Trophoblast cell (in vitro differentiated cells and primary cell): Measurements from ENCODE around the gene POLE.

Experiments used
- DNase-seq, 2 donors: peaks; one replicate each; pipeline ENCODE4 v3.0.0-alpha.2; 2016
- H2AFZ ChIP-seq: 2 replicates; pipeline ENCODE4 v1.6.1; 2013; ENCODE audit warnings: low read length, moderate library complexity, mild to moderate bottlenecking; ENCODE audit not compliant: insufficient read depth, poor library complexity
- H2AK5ac ChIP-seq: 2 replicates; pipeline ENCODE4 v1.6.1; 2013; ENCODE audit warnings: mild to moderate bottlenecking, low read length
- H2BK120ac ChIP-seq: 2 replicates; pipeline ENCODE4 v1.6.1; 2013; ENCODE audit warnings: low read length, mild to moderate bottlenecking, moderate library complexity; ENCODE audit not compliant: insufficient read depth, poor library complexity
- H2BK12ac ChIP-seq: 2 replicates; pipeline ENCODE4 v1.6.1; 2013; ENCODE audit warnings: mild to moderate bottlenecking, low read length, moderate library complexity
- H2BK5ac ChIP-seq: 2 replicates; pipeline ENCODE4 v1.6.1; 2013; ENCODE audit warnings: low read length, low read depth, moderate library complexity, mild to moderate bottlenecking; ENCODE audit not compliant: poor library complexity
- H3K14ac ChIP-seq: 2 replicates; pipeline ENCODE4 v1.6.1; 2013; ENCODE audit warnings: mild to moderate bottlenecking, low read length
- H3K18ac ChIP-seq: 2 replicates; pipeline ENCODE4 v1.6.1; 2013; ENCODE audit warnings: mild to moderate bottlenecking, low read length
- H3K23ac ChIP-seq: 2 replicates; pipeline ENCODE4 v1.6.1; 2013; ENCODE audit warnings: low read length
- H3K27ac ChIP-seq: 2 replicates; pipeline ENCODE4 v1.5.1; 2013; ENCODE audit warnings: low read depth, mild to moderate bottlenecking, inconsistent platforms, low read length, moderate library complexity
- H3K27me3 ChIP-seq: 2 replicates; pipeline ENCODE4 v1.6.1; 2013; ENCODE audit warnings: inconsistent platforms, mild to moderate bottlenecking, low read length, moderate library complexity; ENCODE audit not compliant: insufficient read depth
- H3K36me3 ChIP-seq, 2 experiments: 1 replicate in 1 of 2; 2 replicates in 1 of 2; pipeline ENCODE4 v1.6.1; 2013; ENCODE audit warnings: low read length in 2 of 2, mild to moderate bottlenecking in 2 of 2, moderate library complexity in 1 of 2; ENCODE audit not compliant: insufficient read depth in 2 of 2, control insufficient read depth in 1 of 2
- H3K4ac ChIP-seq: 2 replicates; pipeline ENCODE4 v1.6.1; 2013; ENCODE audit warnings: low read depth, mild to moderate bottlenecking, low read length, moderate library complexity
- H3K4me1 ChIP-seq, 2 experiments: 1 replicate in 1 of 2; 2 replicates in 1 of 2; pipeline ENCODE4 v1.6.1; 2013; ENCODE audit warnings: low read length in 2 of 2, mild to moderate bottlenecking in 2 of 2, moderate library complexity in 1 of 2; ENCODE audit not compliant: insufficient read depth in 2 of 2, control insufficient read depth in 1 of 2
- H3K4me2 ChIP-seq: 2 replicates; pipeline ENCODE4 v1.6.1; 2013; ENCODE audit warnings: inconsistent platforms, mild to moderate bottlenecking, low read length, moderate library complexity
- H3K4me3 ChIP-seq: 2 replicates; pipeline ENCODE4 v1.5.1; 2013; ENCODE audit warnings: mild to moderate bottlenecking, low read depth, low read length, inconsistent platforms
- H3K79me1 ChIP-seq: one replicate; pipeline ENCODE4 v1.6.1; 2013; ENCODE audit warnings: low read length
- H3K79me2 ChIP-seq: 2 replicates; pipeline ENCODE4 v1.6.1; 2013; ENCODE audit warnings: low read length, mild to moderate bottlenecking; ENCODE audit not compliant: control insufficient read depth, insufficient read depth, poor library complexity
- H3K9ac ChIP-seq: 2 replicates; pipeline ENCODE4 v1.6.1; 2013; ENCODE audit warnings: mild to moderate bottlenecking, low read length
- H3K9me3 ChIP-seq: 2 replicates; pipeline ENCODE4 v1.6.1; 2013; ENCODE audit warnings: low read depth, mild to moderate bottlenecking, control low read depth, inconsistent platforms, low read length; ENCODE audit not compliant: insufficient read depth
- H4K12ac ChIP-seq: 2 replicates; pipeline ENCODE4 v1.6.1; 2013; ENCODE audit warnings: low read depth, mild to moderate bottlenecking, low read length, moderate library complexity
- H4K8ac ChIP-seq: 2 replicates; pipeline ENCODE4 v1.6.1; 2013; ENCODE audit warnings: low read depth, mild to moderate bottlenecking, low read length, moderate library complexity
- H4K91ac ChIP-seq: one replicate; pipeline ENCODE4 v1.6.1; 2013; ENCODE audit warnings: low read depth, mild to moderate bottlenecking, low read length, moderate library complexity
- WGBS: extraction: QIAGEN DNeasy Blood & Tissue Kit; methylation state at CpG from one replicate; pipeline ENCODE4 v1.1.7; 2013; ENCODE audit warnings: missing lambda C conversion rate; ENCODE audit not compliant: insufficient read length, insufficient coverage; ENCODE audit errors: extremely low coverage; 5-methylcytosine and 5-hydroxymethylcytosine counted together

The POLE gene

DNA sequence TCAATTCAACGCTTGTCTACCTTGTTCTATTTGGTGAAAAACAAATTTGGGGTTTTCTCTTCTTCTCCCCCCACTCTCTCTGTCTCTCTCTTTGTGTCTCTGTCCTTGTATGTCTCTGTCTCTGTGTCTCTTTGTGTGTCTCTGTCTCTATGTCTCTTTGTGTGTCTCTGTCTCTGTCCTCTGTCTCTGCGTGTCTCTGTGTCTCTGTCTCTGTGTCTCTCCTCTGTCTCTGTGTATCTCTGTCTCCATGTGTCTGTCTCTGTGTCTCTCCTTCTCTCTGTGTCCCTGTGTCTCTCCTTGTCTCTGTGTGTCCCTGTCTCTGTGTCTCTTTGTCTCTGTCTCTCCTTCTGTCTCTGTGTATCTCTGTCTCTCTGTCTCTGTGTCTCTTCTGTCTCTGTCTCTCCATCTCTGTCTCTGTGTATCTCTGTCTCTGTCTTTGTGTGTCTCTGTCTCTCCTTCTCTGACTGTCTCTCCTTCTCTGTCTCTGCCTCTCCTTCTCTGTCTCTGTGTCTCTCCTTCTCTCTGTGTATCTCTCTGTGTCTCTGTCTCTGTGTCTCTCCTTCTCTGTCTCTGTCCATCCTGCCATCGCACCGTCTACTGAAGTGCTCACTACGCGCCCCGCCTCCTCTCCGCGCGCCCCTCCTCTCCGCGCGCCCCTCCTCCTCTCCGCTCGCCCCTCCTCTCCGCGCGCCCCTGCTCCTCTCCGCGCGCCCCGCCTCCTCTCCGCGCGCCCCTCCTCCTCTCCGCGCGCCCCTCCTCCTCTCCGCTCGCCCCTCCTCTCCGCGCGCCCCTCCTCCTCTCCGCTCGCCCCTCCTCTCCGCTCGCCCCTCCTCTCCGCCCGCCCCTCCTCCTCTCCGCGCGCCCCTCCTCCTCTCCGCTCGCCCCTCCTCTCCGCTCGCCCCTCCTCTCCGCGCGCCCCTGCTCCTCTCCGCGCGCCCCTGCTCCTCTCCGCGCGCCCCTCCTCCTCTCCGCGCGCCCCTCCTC lies 89.5 kb downstream of the POLE start:
- H2AK5ac ChIP-seq = no peak overlapping the region
- no peaks in the 10 kb centered on the region for H3K79me1 ChIP-seq
- peaks cover 3% of the 10 kb centered on the region for H3K9me3 ChIP-seq
- no peak overlapping the region for H4K12ac ChIP-seq
- no peak overlapping the region for H2BK12ac ChIP-seq
- WGBS = no CpG with 5 or more reads among the region's 58 CpGs
- no peak overlapping the region for H4K8ac ChIP-seq
- no peak overlapping the region for H3K4ac ChIP-seq
- peaks cover 0 to 7% of the 10 kb centered on the region in 2 experiments for H3K4me1 ChIP-seq
- H3K79me2 ChIP-seq = no peaks in the 10 kb centered on the region
- H3K4me2 ChIP-seq = peak overlapping the region; percentile 57
- H2BK120ac ChIP-seq = no peak overlapping the region
- H3K14ac ChIP-seq = no peak overlapping the region
- H3K23ac ChIP-seq = no peak overlapping the region
- peak in 1 of 2 donors; percentile 54 for DNase-seq
- H4K91ac ChIP-seq = no peak overlapping the region
- H3K18ac ChIP-seq = no peak overlapping the region
- H3K36me3 ChIP-seq = no peaks in the 10 kb centered on the region
- peak overlapping the region; percentile 60 for H3K4me3 ChIP-seq
- H2BK5ac ChIP-seq = no peak overlapping the region
- peaks cover 5% of the 10 kb centered on the region for H3K27me3 ChIP-seq
- no peak overlapping the region for H3K27ac ChIP-seq
- H2AFZ ChIP-seq = no peak overlapping the region
- no peak overlapping the region for H3K9ac ChIP-seq

GRCh38 chr12:132596016-132596415 lies 91.1 kb downstream of the POLE start:
- no peak overlapping the region for H2AFZ ChIP-seq
- peaks cover 3% of the 10 kb centered on the region for H3K9me3 ChIP-seq
- no peak overlapping the region for H3K4me2 ChIP-seq
- H3K4me1 ChIP-seq = peaks cover 0 to 7% of the 10 kb centered on the region in 2 experiments
- H2BK120ac ChIP-seq = no peak overlapping the region
- no peaks in the 10 kb centered on the region for H3K79me2 ChIP-seq
- H3K27ac ChIP-seq = no peak overlapping the region
- no peaks in the 10 kb centered on the region for H3K36me3 ChIP-seq
- peak; percentile 97 for DNase-seq
- H2AK5ac ChIP-seq = no peak overlapping the region
- no peak overlapping the region for H4K8ac ChIP-seq
- no peak overlapping the region for H3K4ac ChIP-seq
- no peak overlapping the region for H3K9ac ChIP-seq
- H3K79me1 ChIP-seq = no peaks in the 10 kb centered on the region
- no peak overlapping the region for H2BK12ac ChIP-seq
- H3K27me3 ChIP-seq = peaks cover 4% of the 10 kb centered on the region
- no peak overlapping the region for H3K4me3 ChIP-seq
- no peak overlapping the region for H4K91ac ChIP-seq
- H3K14ac ChIP-seq = no peak overlapping the region
- no peak overlapping the region for H3K18ac ChIP-seq
- no peak overlapping the region for H2BK5ac ChIP-seq
- no peak overlapping the region for H4K12ac ChIP-seq
- no CpG with 5 or more reads among the region's 18 CpGs for WGBS
- H3K23ac ChIP-seq = no peak overlapping the region

DNA sequence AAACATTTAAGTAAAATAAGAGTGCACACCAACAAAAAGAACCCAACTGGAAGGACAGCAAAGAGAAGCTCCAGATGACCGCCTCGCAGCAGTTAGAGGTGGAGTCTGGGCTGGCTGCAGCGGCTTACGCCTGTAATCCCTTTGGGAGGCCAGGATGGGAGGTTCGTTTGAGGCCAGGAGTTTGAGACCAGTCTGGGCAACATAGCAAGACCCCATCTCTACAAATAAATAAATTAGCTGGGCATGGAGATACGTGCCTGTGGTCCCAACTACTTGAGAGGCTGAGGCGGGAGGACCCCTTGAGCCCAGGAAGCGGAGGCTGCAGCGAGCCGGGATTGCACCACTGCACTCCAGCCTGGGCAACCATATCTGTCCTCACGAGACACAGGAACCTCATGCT lies 92.0 kb downstream of the POLE start:
- peaks cover 0 to 7% of the 10 kb centered on the region in 2 experiments for H3K4me1 ChIP-seq
- no peak overlapping the region for H2AFZ ChIP-seq
- no peak overlapping the region for H4K8ac ChIP-seq
- H3K4ac ChIP-seq = no peak overlapping the region
- H3K27me3 ChIP-seq = no peaks in the 10 kb centered on the region
- no peaks in the 10 kb centered on the region for H3K79me1 ChIP-seq
- H2BK5ac ChIP-seq = no peak overlapping the region
- no peak overlapping the region for H2AK5ac ChIP-seq
- no peaks in the 10 kb centered on the region for H3K36me3 ChIP-seq
- no peak overlapping the region for H2BK12ac ChIP-seq
- no peak for DNase-seq
- no peak overlapping the region for H3K18ac ChIP-seq
- no peak overlapping the region for H4K12ac ChIP-seq
- H3K79me2 ChIP-seq = no peaks in the 10 kb centered on the region
- H3K4me2 ChIP-seq = no peak overlapping the region
- H4K91ac ChIP-seq = no peak overlapping the region
- no peak overlapping the region for H3K4me3 ChIP-seq
- peaks cover 3% of the 10 kb centered on the region for H3K9me3 ChIP-seq
- no peak overlapping the region for H3K14ac ChIP-seq
- no peak overlapping the region for H3K9ac ChIP-seq
- no peak overlapping the region for H3K23ac ChIP-seq
- no peak overlapping the region for H2BK120ac ChIP-seq
- H3K27ac ChIP-seq = no peak overlapping the region
- no CpG with 5 or more reads among the region's 11 CpGs for WGBS

DNA sequence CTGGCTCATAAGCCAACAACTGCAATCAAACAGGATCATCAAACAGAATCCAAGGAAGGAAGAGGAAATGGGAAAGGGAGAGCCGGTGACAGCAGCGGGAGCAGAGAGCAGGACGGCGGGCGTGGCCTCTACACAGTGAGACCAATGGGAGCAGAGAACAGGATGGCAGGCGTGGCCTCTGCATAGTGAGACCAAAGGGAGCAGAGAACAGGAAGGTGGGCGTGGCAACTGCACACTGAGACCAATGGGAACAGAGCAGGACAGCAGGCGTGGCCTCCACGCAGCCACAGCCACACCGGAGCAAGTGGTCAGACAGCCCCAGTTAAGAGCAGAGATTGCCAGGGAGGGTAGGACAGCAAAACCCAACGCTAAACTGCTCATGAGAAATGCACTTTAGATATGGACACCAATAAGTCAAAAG lies 93.2 kb downstream of the POLE start:
- Histone ChIP-seq H3K14ac (no peak overlapping the region), H3K79me2 (no peaks in the 10 kb centered on the region), H3K79me1 (no peaks in the 10 kb centered on the region), H3K36me3 (no peaks in the 10 kb centered on the region), H2AK5ac (no peak overlapping the region), H3K9me3 (peaks cover 9% of the 10 kb centered on the region), H3K4ac (no peak overlapping the region), H4K12ac (no peak overlapping the region), H3K27me3 (peaks cover 2% of the 10 kb centered on the region), H4K91ac (no peak overlapping the region), H2AFZ (no peak overlapping the region), H2BK12ac (no peak overlapping the region), H3K4me2 (no peak overlapping the region), H4K8ac (no peak overlapping the region), H3K4me1 (peaks cover 0 to 7% of the 10 kb centered on the region in 2 experiments), H3K27ac (no peak overlapping the region), H2BK120ac (no peak overlapping the region), H3K18ac (no peak overlapping the region), H3K4me3 (no peak overlapping the region), H3K23ac (no peak overlapping the region), H3K9ac (no peak overlapping the region), H2BK5ac (no peak overlapping the region)
- peak; percentile 89 to 94 for DNase-seq
- no CpG with 5 or more reads among the region's 11 CpGs for WGBS
